NCI-H1694 (cell line): Measurements from ENCODE around the gene KRT12.
"Not testable (repeated sequence)": the region's sequence is repeated elsewhere in the genome, so short reads cannot be mapped to it uniquely, and the experiment has no call there.

Experiments used
- DNase-seq: peaks from one replicate; lab custom pipeline; 2025; lab: John Stamatoyannopoulos, UW

Gene KRT12

DNA sequence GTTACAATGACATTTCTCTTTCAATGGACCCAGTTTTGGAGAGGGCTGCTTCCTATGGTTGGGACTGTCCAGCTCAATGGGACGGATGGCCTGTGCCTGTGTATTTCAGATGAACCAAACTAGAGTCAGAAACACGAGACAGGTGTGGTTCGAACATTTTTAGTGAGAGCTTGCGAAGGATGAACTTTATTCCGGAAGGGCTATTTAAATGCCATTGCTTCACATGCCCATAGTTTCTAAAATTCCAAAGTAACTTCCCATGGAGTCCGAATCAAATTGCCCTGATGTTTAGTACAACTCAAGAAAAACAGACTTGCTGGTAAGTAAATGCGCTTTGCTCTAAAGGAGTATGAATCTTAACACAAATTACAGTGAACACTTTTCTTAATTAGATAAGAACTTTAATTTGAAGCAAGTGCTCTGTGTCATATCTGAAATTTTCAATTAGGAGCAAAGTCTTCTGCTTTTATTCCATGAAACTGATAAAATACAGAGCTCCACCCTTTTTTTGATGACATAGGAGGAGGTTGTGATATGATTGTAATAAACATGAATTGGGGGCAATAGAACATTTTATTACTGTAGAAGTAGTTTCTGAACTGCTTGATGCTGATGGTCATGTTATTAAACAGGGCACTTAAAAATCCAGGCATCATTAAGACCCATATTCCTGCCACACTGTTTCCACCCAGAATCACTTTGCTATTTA is 16.8 kb upstream of the KRT12 start:
- no peak for DNase-seq

DNA sequence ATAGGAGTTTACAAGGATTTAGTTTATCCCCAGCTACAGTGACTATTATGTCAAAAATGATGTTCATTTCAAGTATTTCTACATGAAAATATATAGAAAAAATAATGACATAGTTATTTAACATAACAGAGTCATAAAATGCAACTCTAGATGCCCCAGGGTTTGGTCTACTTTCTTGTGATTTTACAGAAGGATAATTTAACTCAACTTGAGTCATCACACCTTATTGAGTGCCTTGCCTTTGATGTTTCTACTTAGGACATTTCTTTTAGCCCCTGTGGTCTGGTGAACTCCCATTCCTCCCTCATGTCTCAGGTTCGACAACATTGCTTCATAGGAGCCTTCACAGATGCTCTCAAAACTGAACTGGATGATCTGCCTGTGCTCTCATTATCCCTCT is 16.0 kb upstream of the KRT12 start:
- DNase-seq, result no peak

DNA sequence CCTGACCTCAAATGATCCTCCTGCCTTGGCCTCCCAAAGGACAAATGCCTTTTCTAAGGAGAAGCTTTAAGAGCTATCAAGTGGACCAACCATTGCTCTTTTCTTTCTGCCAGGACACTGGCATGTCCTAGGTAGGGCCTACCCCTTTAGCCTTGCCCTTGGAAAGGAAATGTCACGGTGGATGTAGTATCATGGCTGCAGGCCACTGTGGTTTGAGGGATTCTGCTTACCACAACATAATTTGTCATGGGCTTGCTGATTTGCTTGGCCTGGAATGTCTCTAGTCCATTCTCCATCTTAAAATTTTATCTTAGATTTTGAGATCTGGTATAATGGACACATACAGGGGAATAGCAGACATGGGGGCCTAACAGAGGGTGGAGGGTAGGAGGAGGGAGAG is 12.0 kb upstream of the KRT12 start:
- no peak for DNase-seq

DNA sequence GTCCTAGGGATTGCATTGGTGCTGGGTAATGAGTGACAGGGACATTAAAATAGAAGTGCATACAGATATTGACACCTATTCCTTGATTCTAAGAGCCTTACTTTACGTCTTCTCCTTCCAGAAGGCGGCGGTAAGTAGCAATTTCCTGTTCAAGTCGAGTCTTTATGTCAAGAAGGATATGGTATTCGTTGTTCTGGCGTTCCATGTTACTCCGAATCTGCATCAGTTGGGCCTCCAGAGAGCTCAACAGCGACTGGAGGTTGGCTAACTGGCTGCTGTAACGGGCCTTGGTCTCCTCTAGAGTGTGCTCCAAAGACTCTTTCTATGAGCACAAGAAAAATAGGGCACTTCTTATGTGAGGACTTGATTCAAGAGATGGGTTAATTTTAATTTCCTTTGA is 11.0 kb upstream of the KRT12 start:
- no peak for DNase-seq

DNA sequence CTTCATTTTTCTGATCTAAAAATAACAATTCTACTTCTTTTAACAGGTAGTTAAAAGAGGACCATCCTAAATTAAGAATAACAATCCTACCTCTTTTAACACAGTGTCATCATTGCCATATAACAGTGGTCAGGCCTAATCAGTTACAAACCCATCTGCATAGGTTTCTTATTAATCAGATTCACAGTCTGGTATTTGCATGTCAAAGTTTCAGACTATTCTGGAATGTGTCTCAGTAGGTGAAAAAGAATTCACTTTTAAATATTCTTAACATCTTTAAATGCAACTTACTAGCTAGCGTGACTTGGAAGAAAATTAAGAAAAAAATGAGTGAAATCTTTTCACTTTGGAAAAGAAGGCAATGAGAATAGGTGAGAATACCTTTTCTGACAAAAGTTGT is 6.8 kb upstream of the KRT12 start:
- no peak for DNase-seq

DNA sequence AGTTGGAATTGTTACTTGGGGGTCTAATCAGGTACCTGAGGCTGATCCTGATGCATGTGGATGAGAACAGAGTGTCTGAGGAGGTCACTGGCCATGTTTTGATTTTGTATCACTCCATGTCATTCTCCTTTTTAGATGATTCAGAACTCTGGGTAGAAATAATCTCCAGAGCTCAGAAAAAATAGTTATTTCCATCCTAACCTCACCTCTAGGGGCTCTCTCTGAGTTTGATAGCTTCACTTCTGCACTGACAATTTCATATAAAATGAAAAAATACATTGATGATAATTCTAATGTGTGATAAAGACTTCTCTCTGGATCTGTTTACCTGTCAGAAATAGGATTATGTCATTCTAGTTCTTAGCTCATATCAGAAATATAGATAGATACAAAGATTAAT is 6.2 kb upstream of the KRT12 start:
- no peak for DNase-seq

DNA sequence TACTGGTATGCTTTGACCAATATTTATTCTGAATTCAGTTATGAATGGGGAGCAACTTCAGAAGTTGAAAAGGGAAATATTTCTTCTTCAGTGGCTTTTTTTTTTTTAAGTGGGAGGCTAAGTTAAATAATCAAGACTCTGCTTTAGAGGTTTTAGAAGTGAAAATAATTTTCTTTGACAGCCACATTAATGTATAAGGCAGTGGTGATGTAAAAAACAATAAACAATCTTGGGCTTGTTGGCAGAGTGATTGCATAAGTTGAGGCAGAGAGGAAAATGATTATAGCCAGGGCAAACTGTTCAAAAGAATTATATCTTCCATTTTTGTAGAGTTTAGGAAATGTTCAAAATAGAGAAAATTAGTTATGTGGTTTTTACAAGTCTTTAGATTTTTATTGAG is 5.4 kb upstream of the KRT12 start:
- no peak for DNase-seq

DNA sequence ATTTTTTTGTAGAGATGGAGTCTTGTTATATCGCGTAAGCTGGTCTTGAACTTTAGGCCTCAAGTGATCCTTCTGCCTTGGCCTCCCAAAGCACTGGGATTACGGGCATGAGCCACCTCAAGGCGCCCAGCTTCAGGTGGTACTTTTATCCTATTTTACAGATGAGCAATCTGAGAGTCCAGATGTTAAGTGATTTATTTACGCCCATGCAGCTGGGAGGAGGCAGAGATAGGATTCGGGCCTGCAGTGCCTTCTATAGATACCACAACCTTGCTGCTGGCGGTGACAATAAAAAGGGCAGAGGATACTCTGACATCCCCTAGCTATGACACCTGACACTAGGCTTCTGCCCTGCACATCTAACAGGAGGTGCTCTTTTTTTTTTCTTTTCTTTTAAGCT is 4.3 kb upstream of the KRT12 start:
- no peak for DNase-seq

DNA sequence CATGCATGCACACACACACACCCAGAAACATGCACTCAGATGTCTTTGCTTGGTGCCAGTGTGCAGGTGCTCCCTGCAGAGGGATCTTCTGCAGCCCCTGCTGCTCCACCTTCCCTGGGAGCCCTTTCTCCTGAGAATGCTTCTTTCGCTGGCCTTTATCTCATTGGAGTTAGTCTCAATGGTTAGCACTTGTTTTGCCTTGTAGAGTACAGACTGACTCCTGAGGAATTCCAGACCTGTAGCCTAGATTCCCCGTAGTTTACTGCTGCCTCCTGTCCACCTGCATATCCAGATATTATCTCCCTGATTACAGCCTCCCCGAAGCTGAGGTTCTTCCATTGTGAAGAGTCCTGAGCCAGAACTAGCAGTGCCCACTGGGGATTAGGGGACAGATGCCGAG is 3.1 kb upstream of the KRT12 start:
- no peak for DNase-seq

DNA sequence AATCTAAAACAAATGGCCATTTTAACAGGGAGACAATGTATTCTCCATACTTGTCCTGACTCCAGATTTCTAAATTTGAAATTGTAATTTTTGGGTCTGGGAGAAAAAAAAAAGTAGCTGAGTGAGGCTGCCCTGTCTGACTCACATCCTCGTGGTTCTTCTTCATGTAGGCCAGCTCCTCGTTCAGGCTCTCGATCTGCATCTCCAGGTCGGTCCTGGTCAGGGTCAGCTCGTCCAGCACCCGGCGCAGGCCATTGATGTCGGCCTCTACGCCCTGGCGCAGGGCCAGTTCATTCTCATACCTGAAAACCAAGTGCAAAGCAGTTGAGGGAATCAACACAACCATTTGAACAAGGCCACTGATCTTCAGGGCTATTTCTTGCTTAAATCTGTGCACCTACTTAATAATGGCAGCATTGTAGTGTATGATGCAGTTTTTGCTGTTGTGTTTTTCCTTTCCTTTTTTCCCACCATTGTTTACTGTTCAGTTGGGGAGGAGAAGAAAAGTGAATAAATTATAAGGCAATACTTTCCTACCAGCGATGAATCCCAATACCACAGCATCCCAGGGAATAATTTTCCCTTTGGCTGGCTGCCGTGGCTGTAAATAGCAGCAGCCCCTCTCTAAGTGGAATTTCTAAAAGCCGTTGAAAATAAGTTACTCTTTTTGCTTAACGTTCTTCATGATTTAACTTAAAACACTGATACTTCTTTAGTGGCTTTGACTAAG is 2.2 kb downstream of the KRT12 start:
- DNase-seq, result no peak

DNA sequence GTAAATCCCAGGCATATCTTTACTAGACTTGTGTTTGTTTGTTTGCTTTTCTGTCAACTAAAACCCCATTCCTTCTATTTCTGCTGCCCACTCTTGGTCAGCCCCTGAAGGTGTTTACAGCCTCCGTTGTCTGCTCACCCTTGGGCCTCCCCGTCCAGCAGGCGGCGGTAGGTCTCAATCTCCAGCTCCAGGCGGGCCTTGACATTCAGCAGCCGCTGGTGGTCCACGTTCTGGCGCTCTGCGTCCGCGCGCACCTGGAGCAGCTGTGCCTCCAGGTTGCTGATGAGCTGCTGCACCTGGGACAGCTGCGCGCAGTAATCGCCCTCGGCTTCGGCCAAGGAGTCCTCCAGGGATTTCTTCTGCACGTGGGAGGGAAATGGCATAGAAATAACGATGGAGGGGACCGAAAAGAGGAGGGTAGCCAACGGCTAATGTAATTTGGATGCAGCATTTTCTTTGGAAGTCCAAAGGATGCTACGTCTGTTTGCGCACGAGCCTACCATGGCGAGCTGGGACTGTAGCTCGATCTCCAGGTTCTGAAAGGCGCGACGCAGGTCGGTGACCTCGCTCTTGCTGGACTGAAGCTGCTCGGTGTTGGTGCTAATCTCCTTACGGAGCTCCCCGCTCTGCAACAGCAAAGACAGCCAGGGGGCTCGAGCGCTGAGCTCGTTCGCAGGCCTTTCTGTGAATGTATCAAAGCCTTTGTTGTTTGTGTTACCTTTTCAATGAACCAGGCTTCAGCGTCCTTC is 3.9 kb downstream of the KRT12 start:
- DNase-seq, result no peak

DNA sequence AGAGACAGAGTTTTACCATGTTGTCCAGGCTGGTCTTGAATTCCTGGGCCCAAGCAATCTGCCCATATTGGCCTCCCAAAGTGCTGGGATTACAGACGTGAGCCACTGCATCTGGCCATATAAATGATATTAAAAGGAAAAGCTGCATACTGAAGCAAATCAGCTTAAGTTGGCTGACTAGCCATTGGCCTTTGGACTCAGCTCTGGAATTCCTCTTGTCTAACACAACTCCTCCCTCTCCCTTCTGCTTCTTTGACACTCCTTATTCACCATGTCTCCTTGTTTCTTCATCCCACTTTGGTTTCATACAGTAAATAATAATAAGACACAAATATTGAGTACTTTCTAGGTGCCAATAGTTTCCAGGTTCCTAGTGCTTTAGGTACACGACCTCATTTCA is 7.5 kb downstream of the KRT12 start:
- DNase-seq, result no peak

DNA sequence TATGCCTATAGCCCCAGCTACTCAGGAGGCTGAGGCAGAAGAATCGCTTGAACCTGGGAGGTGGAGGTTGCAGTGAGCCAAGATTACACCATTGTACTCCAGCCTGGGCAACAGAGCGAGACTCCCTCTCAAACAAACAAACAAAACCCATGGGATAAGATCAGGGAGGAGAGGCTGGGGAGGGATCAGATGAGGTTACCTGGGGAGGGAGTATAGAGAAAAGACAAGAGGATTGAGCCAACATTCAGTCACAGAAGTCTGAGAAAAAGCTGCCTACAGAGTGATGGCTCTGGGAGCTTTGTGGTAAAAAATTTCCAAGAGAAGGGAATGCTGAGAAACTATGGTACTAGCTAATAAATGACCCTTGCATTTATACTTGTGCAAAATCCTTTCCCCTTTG is 8.4 kb downstream of the KRT12 start:
- DNase-seq, result not testable (repeated sequence)

DNA sequence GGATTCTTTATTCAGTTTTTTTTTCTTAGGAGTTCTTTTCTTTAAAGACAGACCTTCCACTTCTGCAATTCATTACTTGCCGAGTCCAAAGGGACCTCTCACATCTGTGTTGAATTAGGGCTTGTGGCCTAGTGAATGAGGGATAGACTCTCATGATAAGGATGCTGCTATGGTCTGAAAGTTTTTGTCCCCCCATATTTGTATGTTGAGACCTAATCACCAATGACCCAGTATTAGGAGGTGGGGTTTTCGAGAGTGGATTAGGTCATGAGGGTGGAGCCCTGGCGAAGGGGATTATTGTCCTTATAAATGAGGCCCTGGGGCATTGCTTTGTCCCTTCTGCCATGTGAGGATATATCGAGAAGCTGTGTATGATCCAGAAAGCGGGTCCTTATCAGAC is 9.5 kb downstream of the KRT12 start:
- no peak for DNase-seq

DNA sequence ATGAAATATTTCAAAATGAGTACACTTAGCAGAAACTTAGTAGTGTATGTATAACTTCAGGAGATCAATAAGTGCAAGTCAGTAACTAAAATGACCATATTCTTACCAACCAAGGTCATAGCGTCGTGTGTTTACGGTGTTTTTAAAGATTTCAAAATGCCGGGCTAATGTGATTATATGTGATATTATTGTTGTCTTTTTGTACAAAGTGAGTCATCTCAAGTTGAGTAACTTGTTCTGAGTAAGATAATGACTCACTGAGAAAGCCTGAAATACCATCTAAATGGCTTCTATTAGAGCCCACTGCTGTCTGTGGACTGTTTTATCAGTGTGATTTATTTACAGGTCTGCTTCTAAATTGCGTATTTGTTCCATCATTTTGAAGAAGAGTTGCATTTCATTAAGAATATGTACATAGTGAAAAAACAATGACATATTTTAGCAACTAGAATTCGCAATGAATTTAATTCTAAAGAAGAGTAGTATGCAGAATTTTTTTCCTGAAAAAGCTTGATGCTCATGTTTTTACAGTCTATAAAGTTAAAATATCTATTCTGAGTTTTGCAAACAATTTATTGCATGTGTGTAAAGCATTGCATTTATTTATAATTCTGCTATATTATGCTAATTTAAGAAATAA is 12.7 kb downstream of the KRT12 start:
- no peak for DNase-seq

DNA sequence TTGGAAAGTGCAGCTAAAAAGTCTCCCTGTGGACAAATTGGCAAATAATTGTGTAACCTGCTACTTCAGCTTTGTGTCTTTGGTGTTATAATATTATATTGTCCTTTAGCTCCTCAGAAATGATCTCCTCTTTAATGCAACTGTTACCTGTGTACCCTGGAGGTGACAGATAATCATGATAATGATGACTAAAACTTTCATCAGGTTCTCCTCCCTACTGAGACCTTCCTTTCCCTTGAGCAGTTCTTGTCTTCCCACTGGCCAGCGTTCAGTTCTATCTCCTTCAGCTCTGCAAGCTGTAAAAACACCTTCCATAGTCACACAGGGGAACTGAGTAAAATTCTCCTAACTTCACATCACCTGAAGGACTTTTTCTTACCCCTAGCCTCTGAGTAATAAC is 14.7 kb downstream of the KRT12 start:
- DNase-seq, result no peak

DNA sequence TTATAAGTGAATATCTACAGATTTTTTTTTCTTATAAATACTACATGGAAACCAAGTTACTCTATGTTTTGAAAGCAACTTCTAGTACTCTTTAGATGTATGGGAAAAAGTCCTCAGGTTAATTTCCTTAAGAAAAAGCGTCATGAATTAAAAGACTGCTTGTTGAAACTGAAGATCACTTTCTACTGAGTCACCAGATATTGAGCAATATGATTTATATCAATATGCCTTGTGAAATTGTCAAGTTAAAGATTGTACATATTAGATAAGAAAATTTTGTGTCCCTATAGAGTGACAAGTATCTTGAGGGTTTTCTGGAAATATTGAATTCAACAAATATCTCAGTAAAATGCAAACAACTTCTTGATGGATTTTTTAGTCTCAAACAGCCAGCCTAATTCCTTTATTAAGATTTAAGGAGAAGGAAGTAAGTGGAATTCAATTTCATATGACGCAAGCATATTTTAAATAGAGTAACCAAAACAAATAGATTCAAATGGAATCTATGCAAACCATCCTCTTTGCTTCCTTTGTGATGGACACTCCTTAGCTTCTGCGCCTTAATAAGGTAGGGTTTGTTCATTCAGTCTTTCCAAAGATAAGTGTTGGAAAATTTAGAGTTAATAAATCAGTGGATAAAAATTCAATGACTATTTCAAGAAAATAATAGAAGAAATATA is 16.6 kb downstream of the KRT12 start:
- no peak for DNase-seq

DNA sequence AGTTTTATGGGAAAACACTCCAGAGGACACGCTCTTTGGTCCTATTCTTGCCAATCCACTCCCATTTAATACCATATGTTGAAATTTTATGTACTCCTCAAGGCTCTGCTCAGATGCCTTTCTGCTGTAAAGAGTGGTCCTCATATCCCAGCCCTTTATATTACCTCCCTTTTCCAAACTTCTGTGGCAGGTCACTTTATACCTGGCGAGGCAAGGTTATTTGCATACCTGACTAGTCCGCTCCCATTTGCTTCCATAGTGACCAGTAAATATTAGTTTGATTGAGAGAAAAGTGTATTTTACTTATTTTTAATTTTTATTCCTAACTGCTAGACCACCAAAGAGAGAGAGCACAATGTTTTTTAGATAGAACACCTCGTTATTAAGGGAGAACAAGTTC is 17.3 kb downstream of the KRT12 start:
- no peak for DNase-seq

DNA sequence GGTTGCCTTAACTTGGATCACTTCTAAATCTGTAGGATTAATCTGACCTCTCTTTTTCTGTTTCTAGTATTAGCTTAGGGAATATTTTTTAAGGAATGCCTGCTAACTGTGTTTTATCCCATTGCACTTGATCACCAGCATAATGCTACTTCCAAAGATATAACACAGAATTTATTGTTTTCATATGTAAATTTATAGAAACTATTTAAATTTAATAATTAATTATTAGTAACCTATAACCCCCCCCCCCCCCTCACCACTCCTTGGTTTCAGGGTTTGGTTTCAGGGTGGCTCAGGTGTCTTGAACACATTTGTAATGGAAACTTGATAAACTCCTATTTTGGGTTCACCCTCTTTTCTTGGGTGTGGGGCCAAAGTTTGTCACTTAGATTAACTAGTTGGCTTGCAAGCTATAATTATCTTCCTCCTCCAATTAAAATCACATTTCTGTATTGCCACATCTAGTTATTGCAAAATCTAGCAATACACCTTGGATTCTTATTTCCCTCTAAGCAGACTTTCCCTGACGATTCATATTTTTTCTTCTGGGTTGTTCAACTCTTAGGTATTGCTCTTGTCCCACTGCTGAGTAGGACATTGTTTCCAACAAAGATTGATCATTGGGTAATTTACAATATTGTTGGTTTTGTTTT is 18.3 kb downstream of the KRT12 start:
- no peak for DNase-seq

DNA sequence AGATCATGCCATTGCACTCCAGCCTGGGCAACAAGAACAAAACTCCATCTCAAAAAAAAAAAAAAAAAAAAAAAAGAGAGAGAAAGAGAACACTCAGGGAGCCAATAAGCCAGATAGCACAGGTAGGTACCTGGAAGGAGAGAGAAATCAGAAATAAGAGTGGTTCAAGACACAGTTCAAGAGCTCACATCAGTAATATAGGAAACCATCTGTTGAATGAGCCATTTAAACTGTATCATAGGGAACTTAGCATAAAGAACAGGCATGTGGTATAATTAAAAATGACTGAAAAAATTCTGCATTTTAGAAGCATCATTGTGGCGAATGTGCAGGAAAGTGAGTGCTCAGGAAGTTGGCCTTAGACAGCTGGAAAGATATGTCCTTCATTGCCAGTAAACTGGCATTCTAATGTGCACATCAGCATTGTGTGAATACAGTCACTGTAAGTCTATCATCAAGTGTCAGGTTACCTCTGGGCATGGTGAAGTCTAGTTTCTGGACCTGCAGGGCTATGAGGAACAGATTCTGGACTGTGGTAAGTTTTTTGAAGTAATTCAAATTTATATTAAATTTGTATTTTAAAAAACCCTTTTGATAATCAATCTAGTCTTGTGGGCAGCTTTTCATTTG is 20.4 kb downstream of the KRT12 start:
- no peak for DNase-seq

DNA sequence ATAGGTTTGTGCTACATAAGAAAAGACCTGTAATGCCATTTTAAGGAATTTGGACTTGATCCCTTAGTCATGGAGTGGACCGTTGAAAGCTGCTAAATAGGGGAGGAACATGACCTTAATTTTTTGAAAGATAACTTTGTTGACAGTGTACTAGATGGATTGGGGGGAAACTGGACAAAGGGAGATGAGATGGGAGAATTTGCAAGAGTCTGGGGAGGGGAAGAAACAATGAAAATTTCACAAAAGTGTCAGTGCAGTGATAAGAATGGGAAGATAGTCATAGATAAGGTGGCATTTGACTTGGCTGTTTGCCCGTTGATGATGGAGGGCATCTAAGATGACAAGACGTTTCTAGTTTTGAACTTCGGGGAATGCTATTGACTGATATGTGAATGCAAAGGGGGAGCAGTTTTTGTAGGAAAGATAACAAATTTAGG is 22.3 kb downstream of the KRT12 start:
- no peak for DNase-seq
